Activated CD4-positive, alpha-beta T cell treated with anti-CD3 and anti-CD28 coated beads, Interleukin-2, amount 10 ng/mL, durations not matched to agents 7 days and 5 days (primary cell): ENCODE data around the gene SLC1A4. TPM values are rescaled to one million over a fixed set of nuclear protein-coding genes. Genes with fewer than 3 reads are reported as not detected.

Experiments used
- CTCF ChIA-PET: fragments of 350-600 bp; sonication (Branson Sonifier 250); formaldehyde crosslinking; loops from one replicate; lab custom pipeline; 2021; ENCODE audit warnings: antibody characterized with exemption; lab: Charles Lee
- POLR2A ChIA-PET: fragments of 350-600 bp; sonication (Branson Sonifier 250); formaldehyde crosslinking; loops from one replicate; lab custom pipeline; 2021; ENCODE audit warnings: antibody characterized with exemption; lab: Charles Lee
- DNase-seq: peaks from one replicate; pipeline ENCODE4 v3.0.0-alpha.2; 2020
- H3K27ac Mint-ChIP-seq: one replicate; pipeline ENCODE4 v1.8.0; 2021; ENCODE audit warnings: mild to moderate bottlenecking, moderate library complexity, mixed read lengths
- H3K27me3 Mint-ChIP-seq: one replicate; pipeline ENCODE4 v1.8.0; 2021; ENCODE audit warnings: mixed read lengths
- H3K36me3 Mint-ChIP-seq: one replicate; pipeline ENCODE4 v1.8.0; 2021; ENCODE audit warnings: low read depth, mixed read lengths
- H3K4me1 Mint-ChIP-seq: one replicate; pipeline ENCODE4 v1.8.0; 2021; ENCODE audit warnings: mixed read lengths
- H3K4me3 Mint-ChIP-seq: one replicate; pipeline ENCODE4 v1.8.0; 2021; ENCODE audit warnings: mild to moderate bottlenecking, moderate library complexity, mixed read lengths
- H3K9me3 Mint-ChIP-seq: one replicate; pipeline ENCODE4 v1.8.0; 2021; ENCODE audit warnings: mixed read lengths
- total RNA-seq, 2 experiments: library from RNA; stranded (reverse); gene quantifications; one replicate each; pipeline ENCODE4 v1.2.3, GENCODE V29; 2021

The SLC1A4 gene
- total RNA-seq, 2 experiments from 2014 or later = 50.1 to 54.6 TPM

DNA sequence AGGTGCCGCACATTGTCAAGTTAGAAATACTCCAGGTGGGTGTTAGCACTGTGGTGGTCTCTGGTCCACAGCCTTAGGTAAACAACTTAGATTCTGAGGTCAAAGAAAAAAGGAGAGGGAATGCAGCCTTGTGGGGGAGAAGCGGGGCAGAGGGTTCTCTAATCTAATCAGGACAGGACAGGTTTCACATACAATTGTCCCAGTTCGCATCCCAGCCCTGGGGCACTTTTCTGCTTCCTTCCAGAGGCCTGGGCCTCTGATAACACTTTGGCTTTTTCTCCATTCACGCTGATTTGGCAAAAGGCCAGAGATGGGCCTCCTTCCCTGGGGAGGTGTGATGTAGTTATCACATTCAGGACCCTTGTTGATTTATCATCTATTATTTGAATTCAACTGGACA, 32.5 kb downstream of the SLC1A4 start:
- no peak overlapping the region for H3K27ac Mint-ChIP-seq
- no peaks in the 10 kb centered on the region for H3K27me3 Mint-ChIP-seq
- no peak for DNase-seq
- CTCF ChIA-PET = interaction anchor here (0.7 to 2.4 kb wide), 3 partner anchors 14 to 26 kb away, joined by 3 to 8 read pairs (median 3); no protein-coding TSS in a partner anchor
- H3K9me3 Mint-ChIP-seq = no peaks in the 10 kb centered on the region
- peaks cover 53% of the 10 kb centered on the region for H3K36me3 Mint-ChIP-seq
- no peak overlapping the region for H3K4me3 Mint-ChIP-seq
- H3K4me1 Mint-ChIP-seq = peaks cover 17% of the 10 kb centered on the region
- POLR2A ChIA-PET = no interaction called here

DNA sequence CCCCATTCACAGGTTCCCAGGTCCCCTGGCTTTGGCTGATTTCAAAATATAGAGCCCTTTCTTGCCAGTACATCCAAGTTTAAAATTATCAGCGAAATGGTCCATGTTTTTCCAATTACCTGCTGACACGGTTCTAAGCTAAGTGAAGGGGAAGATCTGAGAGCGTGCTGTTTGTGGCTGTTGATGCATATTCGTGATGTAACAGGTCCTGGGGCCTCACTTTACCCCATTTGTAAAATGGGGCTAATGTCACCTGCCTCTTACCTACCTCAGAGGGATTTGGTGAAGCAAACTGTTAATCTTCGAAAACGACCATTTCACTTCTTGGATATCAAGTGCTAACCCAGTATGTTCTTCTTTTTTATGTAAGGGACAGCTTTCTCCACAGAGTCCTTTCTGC, 33.0 kb downstream of the SLC1A4 start:
- ChIA-PET CTCF (no interaction called here), POLR2A (no interaction called here)
- Mint-ChIP-seq H3K27ac (no peak overlapping the region), H3K4me3 (no peak overlapping the region), H3K4me1 (peaks cover 14% of the 10 kb centered on the region), H3K36me3 (peaks cover 49% of the 10 kb centered on the region), H3K27me3 (no peaks in the 10 kb centered on the region), H3K9me3 (no peaks in the 10 kb centered on the region)
- no peak for DNase-seq

DNA sequence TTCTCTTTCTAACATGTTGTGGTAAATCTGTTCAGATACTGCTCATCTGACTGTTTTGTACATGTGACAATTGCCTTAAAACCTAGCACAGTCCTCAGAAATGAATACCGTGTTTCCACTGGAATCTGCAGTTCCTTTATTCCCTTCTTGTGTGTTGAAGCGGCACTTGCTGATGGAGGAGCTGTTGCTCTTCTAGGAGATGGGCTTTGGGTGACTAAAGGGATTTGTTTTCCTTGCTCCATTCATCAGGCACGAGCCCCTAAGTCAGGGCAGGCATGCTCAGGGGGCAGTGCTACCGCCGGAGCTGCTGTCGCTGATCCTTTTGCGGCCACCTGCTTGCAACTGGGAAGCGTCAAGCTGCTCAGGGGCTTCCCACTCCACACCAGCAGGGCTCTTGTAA, 34.5 kb downstream of the SLC1A4 start:
- ChIA-PET CTCF (no interaction called here), POLR2A (interaction anchor here (0.7 kb wide), 1 partner anchor 399 kb away, joined by 3 read pairs; no protein-coding TSS in a partner anchor)
- no peaks in the 10 kb centered on the region for H3K9me3 Mint-ChIP-seq
- H3K4me3 Mint-ChIP-seq = no peak overlapping the region
- no peak overlapping the region for H3K27ac Mint-ChIP-seq
- no peak for DNase-seq
- peaks cover 35% of the 10 kb centered on the region for H3K36me3 Mint-ChIP-seq
- peaks cover 6% of the 10 kb centered on the region for H3K4me1 Mint-ChIP-seq
- no peaks in the 10 kb centered on the region for H3K27me3 Mint-ChIP-seq

DNA sequence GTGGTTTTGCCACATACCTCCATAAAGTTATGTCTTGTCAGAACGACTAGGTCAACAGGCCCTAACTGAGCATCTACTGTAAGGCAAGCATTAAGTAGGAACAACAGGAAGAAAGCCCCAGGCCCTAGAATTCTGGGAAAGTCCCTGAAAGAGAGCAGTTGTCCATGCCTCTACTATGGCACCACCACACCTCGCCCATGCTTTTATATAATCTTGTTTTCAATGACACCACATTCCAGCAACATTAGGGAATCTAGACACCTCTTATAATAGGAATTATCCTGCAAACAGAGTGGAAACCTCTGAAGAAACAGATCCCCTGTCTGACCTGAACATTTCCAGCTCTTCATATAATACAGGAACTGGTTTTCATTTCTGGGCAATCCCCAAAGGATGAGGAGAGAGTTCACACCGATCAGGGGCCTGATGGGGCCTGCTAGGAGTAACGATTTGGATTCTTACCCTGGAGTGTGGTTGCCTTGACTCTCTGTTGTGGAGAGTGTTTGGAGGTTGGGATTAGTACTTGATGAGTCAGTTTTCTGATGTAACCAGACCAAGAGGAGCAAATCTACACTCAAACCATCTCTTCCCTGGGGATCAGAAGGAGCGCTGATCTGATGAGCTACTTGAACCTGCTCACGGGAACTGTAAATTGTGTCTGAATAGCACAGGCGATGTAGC, 35.1 kb downstream of the SLC1A4 start:
- Mint-ChIP-seq H3K27me3 (no peaks in the 10 kb centered on the region), H3K4me1 (peaks cover 6% of the 10 kb centered on the region), H3K4me3 (no peak overlapping the region), H3K36me3 (peaks cover 29% of the 10 kb centered on the region), H3K27ac (no peak overlapping the region), H3K9me3 (no peaks in the 10 kb centered on the region)
- ChIA-PET POLR2A (interaction anchor here (0.7 kb wide), 1 partner anchor 399 kb away, joined by 3 read pairs; no protein-coding TSS in a partner anchor), CTCF (no interaction called here)
- DNase-seq = no peak

DNA sequence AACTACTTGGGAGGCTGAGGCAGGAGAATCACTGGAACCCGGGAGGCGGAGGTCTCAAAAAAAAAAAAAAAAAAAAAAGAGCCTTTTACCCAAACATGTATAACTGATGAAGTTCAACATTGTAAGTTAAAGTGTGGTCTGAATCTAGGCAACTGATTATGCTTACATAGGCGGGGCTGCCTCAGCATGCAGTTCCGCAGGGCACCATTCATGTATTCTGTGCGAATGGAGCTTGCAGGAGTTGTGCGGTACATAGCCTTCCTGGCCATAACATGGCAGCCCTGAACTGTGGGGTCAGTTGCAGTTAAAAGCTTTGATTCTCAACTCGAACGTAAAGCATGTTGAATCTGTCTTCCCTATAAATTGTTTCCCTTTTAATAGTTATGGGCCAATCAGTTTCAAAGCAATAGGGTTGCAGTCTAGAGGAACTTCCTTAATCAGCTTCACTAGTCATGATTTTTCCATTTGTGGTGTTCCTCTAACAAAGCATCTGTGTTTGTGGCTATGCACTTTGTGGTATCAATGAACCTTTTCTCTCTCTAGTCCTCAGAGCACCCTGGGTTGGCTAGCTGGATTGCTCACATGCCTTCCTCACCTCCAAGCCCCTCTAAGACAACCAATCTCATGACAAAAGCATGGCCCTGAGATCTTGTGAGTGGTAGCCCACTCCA, 36.4 kb downstream of the SLC1A4 start:
- no peak for DNase-seq
- peaks cover 8% of the 10 kb centered on the region for H3K4me1 Mint-ChIP-seq
- POLR2A ChIA-PET = interaction anchor here (0.6 kb wide), 2 partner anchors 17 to 26 kb away, joined by 3 read pairs; no protein-coding TSS in a partner anchor
- H3K9me3 Mint-ChIP-seq = no peaks in the 10 kb centered on the region
- H3K36me3 Mint-ChIP-seq = peaks cover 25% of the 10 kb centered on the region
- H3K27ac Mint-ChIP-seq = no peak overlapping the region
- H3K4me3 Mint-ChIP-seq = no peak overlapping the region
- no peaks in the 10 kb centered on the region for H3K27me3 Mint-ChIP-seq
- CTCF ChIA-PET = interaction anchor here (0.7 to 2.4 kb wide), 6 partner anchors 16 to 110 kb away, joined by 3 to 7 read pairs (median 3); partner anchors contain the start of gene RAB1A

DNA sequence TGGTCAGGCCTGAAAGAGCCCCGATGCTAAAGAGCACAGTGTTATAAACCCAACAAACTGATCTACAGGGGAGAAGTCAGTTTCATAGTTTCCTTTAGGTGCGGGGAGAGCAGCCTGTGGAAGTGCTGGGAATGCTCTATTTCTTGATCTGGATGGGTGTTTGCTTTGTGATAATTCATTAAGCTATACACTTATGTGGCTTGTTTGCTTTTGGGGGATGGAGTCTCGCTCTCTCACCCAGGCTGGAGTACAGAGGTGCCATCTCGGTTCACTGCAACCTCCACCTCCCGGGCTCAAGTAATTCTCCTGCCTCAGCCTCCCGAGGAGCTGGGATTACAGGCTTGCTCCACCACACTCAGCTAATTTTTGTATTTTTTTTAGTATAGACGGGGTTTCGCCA, 37.0 kb downstream of the SLC1A4 start:
- H3K36me3 Mint-ChIP-seq = peaks cover 24% of the 10 kb centered on the region
- POLR2A ChIA-PET = interaction anchor here (0.6 kb wide), 1 partner anchor 26 kb away, joined by 3 read pairs; no protein-coding TSS in a partner anchor
- no peak overlapping the region for H3K27ac Mint-ChIP-seq
- H3K9me3 Mint-ChIP-seq = no peaks in the 10 kb centered on the region
- no peaks in the 10 kb centered on the region for H3K27me3 Mint-ChIP-seq
- no peak overlapping the region for H3K4me3 Mint-ChIP-seq
- CTCF ChIA-PET = interaction anchor here (0.9 to 2.4 kb wide), 4 partner anchors 89 to 111 kb away, joined by 3 to 7 read pairs (median 4); no protein-coding TSS in a partner anchor
- H3K4me1 Mint-ChIP-seq = peaks cover 13% of the 10 kb centered on the region
- no peak for DNase-seq

DNA sequence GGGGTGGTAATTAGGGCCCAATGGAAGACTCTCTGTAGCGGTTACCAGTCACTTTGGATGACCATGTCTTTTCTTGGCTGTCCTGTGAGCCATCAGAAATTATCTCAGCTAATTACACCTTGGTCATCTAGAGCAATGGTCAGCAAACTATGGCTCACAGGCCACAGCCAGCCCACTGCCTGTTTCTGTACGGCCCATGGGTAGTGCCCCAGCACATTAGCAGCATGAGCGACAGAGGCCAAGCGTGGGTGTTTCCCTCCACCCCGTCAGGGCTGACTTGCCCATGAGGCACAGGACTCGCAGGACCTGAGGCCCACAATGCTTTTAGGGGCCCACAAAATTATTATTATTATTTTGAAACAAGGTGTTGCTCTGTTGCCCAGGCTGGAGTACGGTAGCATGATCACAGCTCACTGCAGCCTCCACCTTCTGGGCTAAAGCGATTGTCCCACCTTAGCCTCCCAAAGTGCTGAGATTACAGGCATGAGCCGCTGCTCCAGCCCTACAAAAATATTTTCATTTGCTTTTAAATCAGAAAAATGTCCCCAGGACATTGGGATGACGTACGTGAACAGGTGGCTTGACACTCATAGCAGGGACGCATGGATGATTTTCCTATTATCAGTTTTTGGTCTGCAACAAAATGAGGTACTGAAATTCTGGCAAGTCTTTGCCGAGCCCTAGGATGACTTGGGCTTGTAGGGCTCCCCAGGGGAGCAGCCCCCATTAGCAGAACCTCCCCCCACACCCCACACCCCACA, 37.7 kb downstream of the SLC1A4 start:
- H3K4me3 Mint-ChIP-seq = no peak overlapping the region
- DNase-seq = no peak
- peaks cover 21% of the 10 kb centered on the region for H3K4me1 Mint-ChIP-seq
- ChIA-PET POLR2A (no interaction called here), CTCF (interaction anchor here (0.9 to 2.4 kb wide), 4 partner anchors 90 to 112 kb away, joined by 3 to 7 read pairs (median 4); no protein-coding TSS in a partner anchor)
- no peaks in the 10 kb centered on the region for H3K27me3 Mint-ChIP-seq
- H3K9me3 Mint-ChIP-seq = no peaks in the 10 kb centered on the region
- H3K27ac Mint-ChIP-seq = no peak overlapping the region
- peaks cover 19% of the 10 kb centered on the region for H3K36me3 Mint-ChIP-seq

DNA sequence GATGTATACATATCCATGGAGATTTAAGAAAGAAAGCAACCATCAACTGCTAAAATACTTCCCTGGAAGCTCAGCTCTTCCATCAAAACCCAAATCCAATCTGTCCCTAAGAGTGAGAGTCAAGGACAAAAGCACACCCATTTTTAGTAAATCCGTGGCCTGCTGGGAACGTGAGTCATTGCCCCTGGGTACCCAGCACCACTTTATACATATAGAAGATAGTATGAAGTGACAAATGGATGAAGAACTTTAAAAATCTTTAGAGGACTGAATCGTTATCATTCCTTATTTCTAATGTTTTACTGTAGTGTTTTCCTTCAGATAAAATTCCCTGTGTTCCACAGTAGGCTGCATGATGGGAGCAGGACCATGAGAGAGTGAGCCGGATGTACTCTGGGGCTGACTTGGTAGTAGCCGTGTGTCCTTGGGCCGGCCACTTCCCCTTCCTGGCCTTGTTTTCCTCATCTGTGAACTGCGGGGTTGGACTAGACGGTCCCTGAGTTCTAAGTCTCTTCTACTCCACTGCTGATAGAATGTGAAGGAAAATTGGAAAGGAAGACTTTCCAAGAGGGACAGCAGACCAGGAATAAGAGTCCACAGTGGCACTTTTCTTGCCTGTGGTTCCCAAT, 38.5 kb downstream of the SLC1A4 start:
- Mint-ChIP-seq H3K27me3 (no peaks in the 10 kb centered on the region), H3K9me3 (no peaks in the 10 kb centered on the region), H3K4me3 (no peak overlapping the region), H3K36me3 (peaks cover 12% of the 10 kb centered on the region), H3K4me1 (peaks cover 29% of the 10 kb centered on the region), H3K27ac (no peak overlapping the region)
- no peak for DNase-seq
- ChIA-PET POLR2A (no interaction called here), CTCF (no interaction called here)

DNA sequence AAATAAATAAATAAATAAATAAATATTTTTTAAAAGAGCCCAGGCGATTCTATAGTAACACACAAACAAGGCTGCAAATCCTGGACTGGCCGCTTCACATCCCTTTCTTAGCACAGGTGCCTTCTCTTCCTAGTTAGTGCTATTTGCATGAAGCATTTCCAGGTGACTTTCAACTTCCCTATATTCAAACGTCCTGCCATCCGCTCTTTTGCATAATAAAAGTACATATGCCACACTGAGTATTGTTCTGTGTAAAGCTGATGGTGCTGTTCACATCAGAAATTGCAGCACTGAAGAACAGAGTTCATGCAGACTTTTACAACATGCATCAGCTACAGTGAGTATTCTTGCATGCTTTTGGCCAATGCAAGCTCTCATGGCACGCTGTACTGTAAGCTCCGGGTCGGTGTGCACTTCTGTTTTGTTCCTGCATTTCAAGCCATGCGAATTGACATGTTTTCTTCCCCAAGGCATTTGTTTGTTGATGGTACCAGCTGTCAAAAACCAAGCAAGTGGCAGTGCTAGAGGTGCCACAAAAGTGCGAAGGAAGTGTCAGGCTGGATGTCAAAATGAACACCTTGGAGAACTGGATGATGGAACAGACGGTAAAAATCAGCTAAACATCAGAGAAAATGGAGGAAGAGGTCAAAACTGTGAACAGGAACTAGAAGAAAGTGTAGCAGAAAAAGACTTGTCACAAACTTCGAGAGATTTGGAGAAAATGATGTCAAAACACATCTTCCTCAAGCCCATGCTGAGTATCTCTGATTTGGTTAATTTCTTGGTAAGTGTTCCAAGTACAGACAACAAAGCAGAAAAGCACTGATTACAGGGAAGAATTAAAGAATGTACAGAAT, 41.5 kb downstream of the SLC1A4 start:
- no peak for DNase-seq
- ChIA-PET CTCF (interaction anchor here (1.2 to 5.0 kb wide), 2 partner anchors 106 to 113 kb away, joined by 3 to 26 read pairs; no protein-coding TSS in a partner anchor), POLR2A (no interaction called here)
- Mint-ChIP-seq H3K27ac (peak overlapping the region; percentile 14), H3K27me3 (no peaks in the 10 kb centered on the region), H3K9me3 (no peaks in the 10 kb centered on the region), H3K36me3 (no peaks in the 10 kb centered on the region), H3K4me1 (peaks cover 26% of the 10 kb centered on the region), H3K4me3 (no peak overlapping the region)

DNA sequence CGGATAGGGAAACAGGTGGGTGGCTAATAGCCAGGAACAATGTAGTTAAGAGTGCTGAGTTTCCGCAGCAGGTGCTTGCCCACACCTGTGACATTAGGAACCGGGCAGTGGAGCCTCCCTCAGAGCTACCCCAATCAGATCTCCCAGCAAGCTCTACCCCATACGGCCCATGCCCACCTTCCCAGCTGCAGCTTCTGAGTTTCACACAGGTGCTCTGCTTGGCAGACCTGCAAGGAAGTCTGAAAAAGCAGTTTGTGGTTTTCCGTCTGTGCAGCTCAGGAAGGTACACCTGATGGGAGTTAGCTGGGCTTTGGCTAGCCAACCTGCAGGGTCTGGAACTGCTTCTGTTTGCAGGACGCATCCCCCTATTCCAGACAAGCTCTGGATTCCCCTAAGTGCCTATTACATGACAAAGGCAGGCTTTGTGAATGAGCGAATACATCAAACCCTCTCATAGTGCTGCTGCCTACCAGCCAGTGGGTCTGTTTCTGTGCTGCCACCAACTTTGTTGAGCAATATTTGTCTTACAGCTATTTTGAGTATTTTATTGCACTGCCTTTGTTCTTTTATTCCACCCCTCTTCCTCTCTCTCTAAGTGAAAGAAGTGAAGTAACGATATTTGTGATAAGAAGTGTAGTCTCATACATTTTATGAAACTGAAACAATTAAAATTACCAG, 42.3 kb downstream of the SLC1A4 start:
- CTCF ChIA-PET = interaction anchor here (1.2 to 5.0 kb wide), 2 partner anchors 107 to 114 kb away, joined by 3 to 26 read pairs; no protein-coding TSS in a partner anchor
- Mint-ChIP-seq H3K27ac (peak overlapping the region; percentile 44), H3K27me3 (no peaks in the 10 kb centered on the region), H3K36me3 (no peaks in the 10 kb centered on the region), H3K4me3 (peak overlapping the region; percentile 1), H3K4me1 (peaks cover 23% of the 10 kb centered on the region), H3K9me3 (no peaks in the 10 kb centered on the region)
- POLR2A ChIA-PET = no interaction called here
- DNase-seq = peak; percentile 11
